ENCODE data around the gene PLD4.

DNA sequence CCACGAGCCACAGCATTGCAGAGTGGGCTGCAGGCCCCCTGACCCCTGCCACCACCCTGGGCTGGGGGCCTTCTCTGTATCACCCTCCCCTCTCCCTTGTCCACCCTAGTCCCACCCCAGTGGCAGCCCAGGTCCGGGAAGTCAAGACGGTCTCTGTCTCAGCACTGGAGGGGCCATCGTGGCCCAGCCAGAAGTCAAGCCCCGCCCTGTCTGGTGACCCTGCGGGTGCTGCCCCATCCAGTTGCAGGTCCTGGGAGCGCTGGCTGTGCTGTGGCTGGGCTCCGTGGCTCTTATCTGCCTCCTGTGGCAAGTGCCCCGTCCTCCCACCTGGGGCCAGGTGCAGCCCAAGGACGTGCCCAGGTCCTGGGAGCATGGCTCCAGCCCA, 2.7 kb downstream of the PLD4 start:
- TF ChIP-seq, protein P1, sequence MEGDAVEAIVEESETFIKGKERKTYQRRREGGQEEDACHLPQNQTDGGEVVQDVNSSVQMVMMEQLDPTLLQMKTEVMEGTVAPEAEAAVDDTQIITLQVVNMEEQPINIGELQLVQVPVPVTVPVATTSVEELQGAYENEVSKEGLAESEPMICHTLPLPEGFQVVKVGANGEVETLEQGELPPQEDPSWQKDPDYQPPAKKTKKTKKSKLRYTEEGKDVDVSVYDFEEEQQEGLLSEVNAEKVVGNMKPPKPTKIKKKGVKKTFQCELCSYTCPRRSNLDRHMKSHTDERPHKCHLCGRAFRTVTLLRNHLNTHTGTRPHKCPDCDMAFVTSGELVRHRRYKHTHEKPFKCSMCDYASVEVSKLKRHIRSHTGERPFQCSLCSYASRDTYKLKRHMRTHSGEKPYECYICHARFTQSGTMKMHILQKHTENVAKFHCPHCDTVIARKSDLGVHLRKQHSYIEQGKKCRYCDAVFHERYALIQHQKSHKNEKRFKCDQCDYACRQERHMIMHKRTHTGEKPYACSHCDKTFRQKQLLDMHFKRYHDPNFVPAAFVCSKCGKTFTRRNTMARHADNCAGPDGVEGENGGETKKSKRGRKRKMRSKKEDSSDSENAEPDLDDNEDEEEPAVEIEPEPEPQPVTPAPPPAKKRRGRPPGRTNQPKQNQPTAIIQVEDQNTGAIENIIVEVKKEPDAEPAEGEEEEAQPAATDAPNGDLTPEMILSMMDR (IDR thresholded peaks at IDR 0.05; ENCODE audit: insufficient read depth, low read length, poor library complexity, severe bottlenecking) = no peak
- TF ChIP-seq EZH2phosphoT487 (conservative IDR thresholded peaks at IDR 0.05; ENCODE audit: low read length) = no peak
